IMR-90 (cell line): ENCODE measurements around the gene MYO1D. TPM values are rescaled to one million over a fixed set of nuclear protein-coding genes. Genes with fewer than 3 reads are reported as not detected.

Source experiments
- ATAC-seq: fragments of 200-7000 bp; cut with Tn5 transposase; 2 replicates; pipeline ENCODE4 v1.9.1; 2020; ENCODE audit warnings: low read depth, mild to moderate bottlenecking, moderate library complexity
- BruUV-seq: library from RNA; stranded (reverse); fragments of 400-500 nt; replicated peaks from 2 replicates; lab custom pipeline; 2021; lab: Mats Ljungman, UMichigan
- CTCF ChIA-PET: fragments of 300-600 bp; formaldehyde crosslinking; extraction: SDS; loops from one replicate; lab custom pipeline; 2021; ENCODE audit warnings: antibody characterized with exemption; lab: Yijun Ruan, JAX
- POLR2A ChIA-PET: fragments of 300-600 bp; sonication (Branson Sonifier 250); formaldehyde crosslinking; loops from one replicate; lab custom pipeline; 2022; ENCODE audit warnings: antibody characterized with exemption; ENCODE audit not compliant: unreplicated experiment; lab: Charles Lee
- DNase-seq: peaks from one replicate; pipeline ENCODE4 v3.0.0; 2013
- H2AFZ ChIP-seq: replicated peaks from 2 replicates; pipeline ENCODE3; 2013; ENCODE audit warnings: low read length, mild to moderate bottlenecking; ENCODE audit not compliant: poor library complexity
- H2AK5ac ChIP-seq: 2 replicates; pipeline ENCODE4 v1.6.1; 2013; ENCODE audit warnings: low read depth, low read length, inconsistent platforms
- H2AK9ac ChIP-seq: replicated peaks from 2 replicates; pipeline ENCODE3; 2013; ENCODE audit warnings: mild to moderate bottlenecking, low read depth, low read length, moderate library complexity; ENCODE audit not compliant: poor library complexity
- H2BK120ac ChIP-seq: 2 replicates; pipeline ENCODE4 v1.6.1; 2013; ENCODE audit warnings: low read depth, low read length, inconsistent platforms
- H2BK15ac ChIP-seq: 3 replicates; pipeline ENCODE4 v1.6.1; 2013; ENCODE audit warnings: low read depth, low read length, inconsistent platforms
- H2BK20ac ChIP-seq: 2 replicates; pipeline ENCODE4 v1.6.1; 2013; ENCODE audit warnings: low read depth, mild to moderate bottlenecking, inconsistent platforms, low read length, moderate library complexity
- H2BK5ac ChIP-seq: 2 replicates; pipeline ENCODE4 v1.6.1; 2013; ENCODE audit warnings: mild to moderate bottlenecking, low read depth, low read length, inconsistent platforms; ENCODE audit not compliant: poor library complexity, severe bottlenecking
- H3K14ac ChIP-seq: replicated peaks from 2 replicates; pipeline ENCODE4 v1.6.1; 2013; ENCODE audit warnings: low read depth, low read length, inconsistent platforms
- H3K18ac ChIP-seq: 2 replicates; pipeline ENCODE4 v1.6.1; 2013; ENCODE audit warnings: low read depth, low read length, control low read depth
- H3K23ac ChIP-seq: 2 replicates; pipeline ENCODE4 v1.6.1; 2013; ENCODE audit warnings: low read depth, low read length, inconsistent platforms
- H3K27ac ChIP-seq: 2 replicates; pipeline ENCODE4 v1.5.1; 2013; ENCODE audit warnings: mild to moderate bottlenecking, control low read depth, low read length; ENCODE audit not compliant: insufficient read depth
- H3K27me3 ChIP-seq: 2 replicates; pipeline ENCODE4 v1.6.1; 2013; ENCODE audit warnings: low read length; ENCODE audit not compliant: control insufficient read depth, insufficient read depth
- H3K36me3 ChIP-seq: 2 replicates; pipeline ENCODE4 v1.6.1; 2013; ENCODE audit warnings: low read length, mixed read lengths; ENCODE audit not compliant: control insufficient read depth, insufficient read depth
- H3K4ac ChIP-seq: 2 replicates; pipeline ENCODE4 v1.6.1; 2013; ENCODE audit warnings: low read depth, low read length, inconsistent platforms
- H3K4me1 ChIP-seq: 2 replicates; pipeline ENCODE4 v1.6.1; 2013; ENCODE audit warnings: low read length, mixed read lengths; ENCODE audit not compliant: control insufficient read depth, insufficient read depth
- H3K4me2 ChIP-seq: 2 replicates; pipeline ENCODE4 v1.6.1; 2013; ENCODE audit warnings: low read depth, mild to moderate bottlenecking, control low read depth, low read length, moderate library complexity
- H3K4me3 ChIP-seq: 2 replicates; pipeline ENCODE4 v1.5.1; 2013; ENCODE audit warnings: low read depth, mild to moderate bottlenecking, control low read depth, low read length, moderate library complexity; ENCODE audit not compliant: insufficient read depth
- H3K56ac ChIP-seq: 2 replicates; pipeline ENCODE4 v1.6.1; 2013; ENCODE audit warnings: low read length, inconsistent platforms; ENCODE audit not compliant: insufficient read depth; ENCODE audit errors: extremely low read depth
- H3K79me1 ChIP-seq, 2 experiments: 2 replicates each; pipeline ENCODE4 v1.6.1; 2013; ENCODE audit warnings: low read length in 2 of 2, inconsistent platforms in 1 of 2, low read depth in 1 of 2
- H3K9ac ChIP-seq: 2 replicates; pipeline ENCODE4 v1.6.1; 2013; ENCODE audit warnings: low read depth, low read length, control low read depth
- H3K9me1 ChIP-seq: 2 replicates; pipeline ENCODE4 v1.6.1; 2013; ENCODE audit warnings: low read length, inconsistent platforms; ENCODE audit not compliant: insufficient read depth
- H3K9me3 ChIP-seq: 2 replicates; pipeline ENCODE4 v1.6.1; 2013; ENCODE audit warnings: low read length; ENCODE audit not compliant: control insufficient read depth, insufficient read depth
- H4K20me1 ChIP-seq: 2 replicates; pipeline ENCODE4 v1.6.1; 2013; ENCODE audit warnings: low read length, inconsistent platforms; ENCODE audit not compliant: insufficient read depth
- H4K5ac ChIP-seq: 2 replicates; pipeline ENCODE4 v1.6.1; 2013; ENCODE audit warnings: mild to moderate bottlenecking, low read depth, low read length, control low read depth
- H4K8ac ChIP-seq, 2 experiments: 2 replicates each; pipeline ENCODE4 v1.6.1; 2013; ENCODE audit warnings: low read depth in 2 of 2, low read length in 2 of 2, control low read depth in 1 of 2, inconsistent platforms in 1 of 2
- H4K91ac ChIP-seq: 2 replicates; pipeline ENCODE4 v1.6.1; 2013; ENCODE audit warnings: low read depth, low read length, inconsistent platforms; ENCODE audit not compliant: insufficient read depth
- BHLHE40 ChIP-seq: fragments of 150-350 bp; IDR thresholded peaks from 2 replicates; pipeline ENCODE4 v1.6.1; 2016; ENCODE audit warnings: mild to moderate bottlenecking, low read depth, low read length
- CEBPB ChIP-seq: IDR thresholded peaks from 2 replicates; pipeline ENCODE4 v1.6.1; 2012; ENCODE audit warnings: low read depth, low read length, improper control_type of control experiment
- CHD1 ChIP-seq: IDR thresholded peaks from 2 replicates; pipeline ENCODE4 v1.6.1; 2012; ENCODE audit warnings: low read depth, low read length, improper control_type of control experiment
- FOS ChIP-seq: fragments of 150-350 bp; IDR thresholded peaks from 2 replicates; pipeline ENCODE4 v1.6.1; 2016; ENCODE audit warnings: low read depth, low read length
- MAFK ChIP-seq: IDR thresholded peaks from 2 replicates; pipeline ENCODE4 v1.6.1; 2012; ENCODE audit warnings: low read depth, low read length, improper control_type of control experiment
- MAZ ChIP-seq: IDR thresholded peaks from 2 replicates; pipeline ENCODE4 v1.6.1; 2012; ENCODE audit warnings: low read depth, mild to moderate bottlenecking, low read length, improper control_type of control experiment, moderate library complexity, borderline replicate concordance
- MXI1 ChIP-seq: IDR thresholded peaks from 2 replicates; pipeline ENCODE4 v1.6.1; 2012; ENCODE audit warnings: low read depth, mild to moderate bottlenecking, low read length, moderate library complexity, borderline replicate concordance
- NFE2L2 ChIP-seq: fragments of 150-350 bp; IDR thresholded peaks from 2 replicates; pipeline ENCODE4 v1.6.1; 2016; ENCODE audit warnings: low read depth, mild to moderate bottlenecking, low read length
- POLR2A ChIP-seq: IDR thresholded peaks from 2 replicates; pipeline ENCODE4 v1.6.1; 2012; ENCODE audit warnings: mild to moderate bottlenecking, low read depth, low read length
- RAD21 ChIP-seq: IDR thresholded peaks from 2 replicates; pipeline ENCODE4 v1.6.1; 2012; ENCODE audit warnings: low read length, improper control_type of control experiment
- RCOR1 ChIP-seq: IDR thresholded peaks from 2 replicates; pipeline ENCODE4 v1.6.1; 2012; ENCODE audit warnings: mild to moderate bottlenecking, low read length, improper control_type of control experiment; ENCODE audit not compliant: insufficient replicate concordance
- RFX5 ChIP-seq: IDR thresholded peaks from 2 replicates; pipeline ENCODE4 v1.8.0; 2012; ENCODE audit warnings: low read depth, mild to moderate bottlenecking, low read length, moderate library complexity
- SMC3 ChIP-seq: fragments of 150-350 bp; IDR thresholded peaks from 2 replicates; pipeline ENCODE4 v1.6.1; 2016; ENCODE audit warnings: low read depth, mild to moderate bottlenecking, antibody characterized with exemption, low read length, moderate library complexity
- WGBS, 2 experiments: methylation state at CpG; one replicate each; pipeline versions ENCODE4 v1.1.5 to v1.1.7; 2013; ENCODE audit warnings: missing lambda C conversion rate in 2 of 2; ENCODE audit not compliant: insufficient read length in 1 of 2; ENCODE audit errors: extremely low coverage in 2 of 2; 5-methylcytosine and 5-hydroxymethylcytosine counted together
- dilution Hi-C: fragments of 300-500 bp; cut with HindIII; formaldehyde crosslinking; loops from one replicate; pipeline ENCODE4 v1.14.3; 2018; ENCODE audit warnings: low sequenced_read_pairs; ENCODE audit not compliant: unreplicated experiment
- in situ Hi-C: fragments of 300-500 bp; cut with MboI; formaldehyde crosslinking; loops from 3 replicates; pipeline ENCODE4 v1.14.3; 2019; ENCODE audit warnings: low sequenced_read_pairs, inconsistent platforms, mixed read lengths
- intact Hi-C: fragments of 100-400 bp; cut with micrococcal nuclease; formaldehyde crosslinking; loops from 2 replicates; pipeline ENCODE4 v1.10.0; 2022
- polyA plus RNA-seq, 3 experiments: library from polyadenylated mRNA; depleted of rRNA; stranded (reverse); fragments of >200 nt; gene quantifications; 2 replicates each; pipeline ENCODE4 v1.2.3, GENCODE V29; 2012; ENCODE audit warnings: low replicate concordance in 1 of 3
- total RNA-seq: library from RNA; depleted of rRNA; stranded (reverse); fragments of >200 nt; gene quantifications from 2 replicates; pipeline ENCODE4 v1.2.3, GENCODE V29; 2012
- TF ChIP-seq, protein P1 (sequence below): fragments of 150-350 bp; IDR thresholded peaks from 2 replicates; pipeline ENCODE4 v1.6.1; 2016; ENCODE audit warnings: low read depth, mild to moderate bottlenecking, low read length, moderate library complexity, borderline replicate concordance
- TF ChIP-seq, protein P2 (sequence below): fragments of 150-350 bp; IDR thresholded peaks from 2 replicates; pipeline ENCODE4 v1.6.1; 2017; ENCODE audit warnings: mild to moderate bottlenecking, antibody characterized with exemption, low read length, low read depth
- TF ChIP-seq, protein P3 (sequence below): conservative IDR thresholded peaks from 2 replicates; pipeline ENCODE4 v1.5.1; 2012; ENCODE audit warnings: mild to moderate bottlenecking, low read depth, low read length, improper control_type of control experiment

The MYO1D gene
- total and polyA plus RNA-seq, 2 of the 4 experiments (the other 2 are of a cell fraction) = 0.63 to 0.90 TPM

DNA sequence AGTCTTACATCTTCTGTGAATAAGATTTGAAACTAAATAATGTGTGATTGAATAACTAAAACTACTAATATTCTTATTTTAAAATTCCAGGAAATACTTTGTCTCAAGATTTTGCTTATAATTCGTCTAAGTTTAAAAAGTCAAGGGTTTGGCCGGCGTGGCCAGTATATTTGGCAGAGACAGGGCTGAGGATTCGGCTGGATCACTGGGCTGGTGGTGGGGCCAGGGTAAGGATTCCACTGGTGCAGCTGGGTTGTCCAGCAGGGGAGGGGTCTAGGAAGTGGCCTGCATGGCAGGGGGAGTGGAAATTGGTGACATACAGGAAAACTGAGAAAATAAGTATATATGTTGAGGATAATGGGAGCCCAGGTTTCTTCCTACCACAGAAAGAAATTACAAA lies 75.7 kb downstream of the MYO1D start:
- intact Hi-C loops = no loop called here
- H3K4me1 ChIP-seq = no peaks in the 10 kb centered on the region
- no peak overlapping the region for H4K5ac ChIP-seq
- no peak overlapping the region for H4K91ac ChIP-seq
- no peaks in the 10 kb centered on the region for H3K79me1 ChIP-seq
- POLR2A ChIA-PET = no interaction called here
- H4K8ac ChIP-seq = no peak overlapping the region
- TF ChIP-seq SMC3 (no peak), MAZ (no peak), CHD1 (no peak), CEBPB (no peak), POLR2A (no peak), NFE2L2 (no peak), RFX5 (no peak), MAFK (no peak), RAD21 (no peak), RCOR1 (no peak), MXI1 (no peak), FOS (no peak), BHLHE40 (no peak)
- TF ChIP-seq, protein P1, sequence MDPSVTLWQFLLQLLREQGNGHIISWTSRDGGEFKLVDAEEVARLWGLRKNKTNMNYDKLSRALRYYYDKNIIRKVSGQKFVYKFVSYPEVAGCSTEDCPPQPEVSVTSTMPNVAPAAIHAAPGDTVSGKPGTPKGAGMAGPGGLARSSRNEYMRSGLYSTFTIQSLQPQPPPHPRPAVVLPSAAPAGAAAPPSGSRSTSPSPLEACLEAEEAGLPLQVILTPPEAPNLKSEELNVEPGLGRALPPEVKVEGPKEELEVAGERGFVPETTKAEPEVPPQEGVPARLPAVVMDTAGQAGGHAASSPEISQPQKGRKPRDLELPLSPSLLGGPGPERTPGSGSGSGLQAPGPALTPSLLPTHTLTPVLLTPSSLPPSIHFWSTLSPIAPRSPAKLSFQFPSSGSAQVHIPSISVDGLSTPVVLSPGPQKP = no peak
- TF ChIP-seq, protein P2, sequence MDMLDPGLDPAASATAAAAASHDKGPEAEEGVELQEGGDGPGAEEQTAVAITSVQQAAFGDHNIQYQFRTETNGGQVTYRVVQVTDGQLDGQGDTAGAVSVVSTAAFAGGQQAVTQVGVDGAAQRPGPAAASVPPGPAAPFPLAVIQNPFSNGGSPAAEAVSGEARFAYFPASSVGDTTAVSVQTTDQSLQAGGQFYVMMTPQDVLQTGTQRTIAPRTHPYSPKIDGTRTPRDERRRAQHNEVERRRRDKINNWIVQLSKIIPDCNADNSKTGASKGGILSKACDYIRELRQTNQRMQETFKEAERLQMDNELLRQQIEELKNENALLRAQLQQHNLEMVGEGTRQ = no peak
- TF ChIP-seq, protein P3, sequence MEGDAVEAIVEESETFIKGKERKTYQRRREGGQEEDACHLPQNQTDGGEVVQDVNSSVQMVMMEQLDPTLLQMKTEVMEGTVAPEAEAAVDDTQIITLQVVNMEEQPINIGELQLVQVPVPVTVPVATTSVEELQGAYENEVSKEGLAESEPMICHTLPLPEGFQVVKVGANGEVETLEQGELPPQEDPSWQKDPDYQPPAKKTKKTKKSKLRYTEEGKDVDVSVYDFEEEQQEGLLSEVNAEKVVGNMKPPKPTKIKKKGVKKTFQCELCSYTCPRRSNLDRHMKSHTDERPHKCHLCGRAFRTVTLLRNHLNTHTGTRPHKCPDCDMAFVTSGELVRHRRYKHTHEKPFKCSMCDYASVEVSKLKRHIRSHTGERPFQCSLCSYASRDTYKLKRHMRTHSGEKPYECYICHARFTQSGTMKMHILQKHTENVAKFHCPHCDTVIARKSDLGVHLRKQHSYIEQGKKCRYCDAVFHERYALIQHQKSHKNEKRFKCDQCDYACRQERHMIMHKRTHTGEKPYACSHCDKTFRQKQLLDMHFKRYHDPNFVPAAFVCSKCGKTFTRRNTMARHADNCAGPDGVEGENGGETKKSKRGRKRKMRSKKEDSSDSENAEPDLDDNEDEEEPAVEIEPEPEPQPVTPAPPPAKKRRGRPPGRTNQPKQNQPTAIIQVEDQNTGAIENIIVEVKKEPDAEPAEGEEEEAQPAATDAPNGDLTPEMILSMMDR = no peak
- H3K9ac ChIP-seq = no peak overlapping the region
- H2AK9ac ChIP-seq = no peak overlapping the region
- no peak overlapping the region for H2BK15ac ChIP-seq
- H2AFZ ChIP-seq = no peak overlapping the region
- no peak overlapping the region for H2BK120ac ChIP-seq
- CTCF ChIA-PET = no interaction called here
- DNase-seq (no peak), ATAC-seq (no peak)
- no peaks in the 10 kb centered on the region for H3K27me3 ChIP-seq
- dilution Hi-C loops = no loop called here
- H4K20me1 ChIP-seq = no peaks in the 10 kb centered on the region
- H2BK20ac ChIP-seq = no peak overlapping the region
- H3K4me2 ChIP-seq = no peak overlapping the region
- H3K9me3 ChIP-seq = no peaks in the 10 kb centered on the region
- in situ Hi-C loops = no loop called here
- no peak overlapping the region for H3K18ac ChIP-seq
- H3K36me3 ChIP-seq = no peaks in the 10 kb centered on the region
- no peak overlapping the region for H3K56ac ChIP-seq
- no peak overlapping the region for H3K27ac ChIP-seq
- H3K9me1 ChIP-seq = no peaks in the 10 kb centered on the region
- WGBS, 2 experiments = 44% methylated on average over 3 of the region's 4 CpGs; no CpG with 5 or more reads in 1 of the 2 experiments
- H3K4ac ChIP-seq = no peak overlapping the region
- H2BK5ac ChIP-seq = no peak overlapping the region
- H2AK5ac ChIP-seq = no peak overlapping the region
- no peak overlapping the region for H3K23ac ChIP-seq
- no peak overlapping the region for H3K14ac ChIP-seq
- no TSS peak for BruUV-seq
- H3K4me3 ChIP-seq = no peak overlapping the region
